Measurements from ENCODE around the gene NT5DC1.
"Not testable (repeated sequence)": the region's sequence is repeated elsewhere in the genome, so short reads cannot be mapped to it uniquely, and the experiment has no call there.

Gene NT5DC1

DNA sequence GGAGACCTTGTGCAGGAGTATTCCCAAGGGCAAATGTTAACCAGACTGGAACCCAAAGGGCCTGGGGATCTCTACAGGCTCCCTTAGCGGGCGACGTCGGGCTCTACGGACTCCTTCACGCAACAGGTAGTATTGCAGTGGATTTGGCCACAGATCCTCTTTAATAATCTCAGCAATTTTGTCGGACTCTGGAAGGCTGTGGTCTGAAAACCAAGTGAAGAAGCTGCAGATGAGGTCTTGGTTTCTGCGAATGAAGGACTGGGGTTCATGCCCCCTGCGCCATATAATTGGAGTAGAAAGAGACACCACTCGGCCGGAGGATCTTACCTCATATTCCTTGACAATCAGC lies 177.8 kb downstream of the NT5DC1 start:
- DNase-seq (ENCODE audit: low read depth, low spot score), result no peak

DNA sequence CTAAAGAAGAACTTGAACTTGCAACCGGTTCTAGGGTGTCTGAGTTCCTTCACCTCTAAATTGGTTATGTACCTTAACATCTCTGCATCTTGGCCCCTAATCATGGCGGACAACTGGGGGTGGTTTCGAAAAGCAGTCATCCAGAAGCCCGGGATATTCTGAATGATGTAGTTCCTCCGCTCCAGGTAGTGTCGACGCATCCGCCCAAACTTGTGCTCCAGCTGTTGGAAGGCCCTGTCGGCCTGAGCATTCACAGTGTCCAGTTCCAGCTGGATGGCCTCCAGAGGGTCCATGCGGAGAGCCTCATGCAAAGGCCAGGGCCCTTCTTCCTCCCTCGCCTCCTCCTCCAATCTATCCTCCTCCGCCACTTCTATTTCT lies 178.2 kb downstream of the NT5DC1 start:
- DNase-seq (ENCODE audit: low read depth, low spot score), result no peak

DNA sequence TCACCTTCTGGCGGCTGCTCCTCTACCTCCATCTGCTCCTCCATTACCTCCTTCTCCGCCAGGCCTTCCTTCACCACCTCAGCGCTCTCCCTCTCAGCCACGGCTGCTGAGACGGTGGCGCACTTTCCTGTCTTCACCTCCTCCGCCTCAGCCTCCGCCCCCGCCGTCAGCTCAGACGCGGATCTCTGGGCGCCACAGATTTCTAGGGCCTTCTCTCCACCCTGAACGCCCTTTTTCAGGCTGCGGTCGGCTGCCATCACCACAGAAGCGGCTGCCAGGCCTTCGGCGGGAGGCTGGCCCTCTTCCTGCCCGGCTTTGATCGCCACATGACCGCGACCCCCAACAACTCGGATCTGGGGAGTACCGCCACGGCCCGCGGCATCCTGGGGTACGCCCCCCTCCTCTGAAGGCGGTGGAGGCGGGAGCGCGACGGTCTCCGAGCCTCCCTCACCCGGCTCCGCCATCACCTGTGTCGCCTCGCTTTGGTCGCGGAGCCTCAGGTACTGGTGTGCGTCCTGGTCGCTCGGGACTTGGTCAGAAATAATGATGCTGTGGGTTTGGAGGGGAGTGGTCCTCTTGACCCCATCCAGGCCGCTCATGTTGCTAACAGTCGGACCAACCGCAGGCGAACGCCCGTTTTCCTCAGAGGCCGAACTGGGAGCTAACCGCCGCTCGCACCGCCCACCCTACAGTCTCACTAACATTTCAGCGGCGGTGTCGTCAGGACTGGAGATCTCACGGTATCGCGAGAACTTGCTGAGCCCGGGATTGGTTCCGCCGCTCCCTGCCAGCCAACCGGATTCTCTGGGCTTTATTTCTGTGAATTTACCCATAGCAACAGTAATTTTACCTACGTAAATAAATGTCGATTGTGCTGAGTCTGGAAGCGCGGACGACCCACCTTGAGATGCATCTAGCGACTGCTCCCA lies 178.8 kb downstream of the NT5DC1 start, which contains the start of gene TSPYL1:
Gene TSPYL1, minus strand, starts transcription at position 699 of the 929 bp plus-strand sequence. Its CDS starts 100 bp downstream, at position 599.
- peak; percentile 88 for DNase-seq (ENCODE audit: low read depth, low spot score)

DNA sequence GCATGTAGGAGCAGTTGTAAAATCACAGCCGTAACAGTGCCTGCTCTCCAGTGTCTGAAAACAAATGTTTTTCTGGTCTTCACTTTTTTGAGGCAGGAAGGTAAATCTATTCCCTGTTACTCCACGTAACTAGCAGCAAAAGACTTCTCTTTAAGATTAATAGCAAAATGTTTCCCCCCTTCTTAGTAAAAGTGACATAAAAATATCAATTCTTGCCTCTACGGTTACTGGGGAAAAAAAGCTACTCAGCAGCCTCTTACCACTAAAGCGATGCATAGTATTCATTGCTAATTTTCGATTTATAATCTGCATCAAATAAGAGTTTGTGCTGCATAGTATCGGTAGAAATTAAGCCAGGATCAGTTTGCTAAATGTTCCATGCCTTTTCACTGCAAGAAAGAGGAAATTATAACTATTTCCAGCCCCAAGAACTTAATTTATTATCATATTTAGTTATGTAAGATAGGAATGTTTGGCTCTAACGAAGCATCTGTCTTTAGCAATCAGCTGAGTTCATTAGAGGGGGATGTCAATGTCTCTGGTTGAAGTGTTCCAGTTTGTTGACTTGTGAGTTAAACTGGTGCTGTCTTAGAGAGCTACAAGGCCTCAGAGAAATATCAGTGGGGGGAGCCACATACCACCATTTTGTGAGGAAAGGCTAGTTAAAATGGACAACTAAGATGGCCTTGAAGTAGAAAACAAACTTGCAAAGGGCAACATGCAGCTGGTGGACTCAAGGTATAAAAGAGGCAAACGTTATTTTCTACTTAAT lies 179.7 kb downstream of the NT5DC1 start:
- DNase-seq (ENCODE audit: low read depth, low spot score), result no peak

DNA sequence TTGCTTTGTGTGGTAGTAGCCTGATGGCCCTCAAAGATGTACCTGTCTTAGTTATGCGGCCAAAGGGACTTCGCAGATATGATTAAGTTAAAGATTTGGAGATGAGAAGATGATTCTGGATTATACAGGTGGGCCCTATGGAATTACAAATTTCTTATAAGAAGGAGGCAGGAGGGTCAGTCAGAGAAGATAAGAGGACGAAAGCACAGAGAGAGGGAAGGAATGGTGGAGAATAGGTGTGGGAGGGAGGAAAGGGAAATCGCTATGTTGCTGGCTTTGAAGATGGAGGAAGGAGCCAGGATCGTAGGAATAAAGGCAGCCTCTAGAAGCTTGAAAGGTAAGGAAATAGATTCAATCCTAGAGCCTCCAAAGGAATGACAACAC lies 180.3 kb downstream of the NT5DC1 start:
- DNase-seq (ENCODE audit: low read depth, low spot score), result no peak

DNA sequence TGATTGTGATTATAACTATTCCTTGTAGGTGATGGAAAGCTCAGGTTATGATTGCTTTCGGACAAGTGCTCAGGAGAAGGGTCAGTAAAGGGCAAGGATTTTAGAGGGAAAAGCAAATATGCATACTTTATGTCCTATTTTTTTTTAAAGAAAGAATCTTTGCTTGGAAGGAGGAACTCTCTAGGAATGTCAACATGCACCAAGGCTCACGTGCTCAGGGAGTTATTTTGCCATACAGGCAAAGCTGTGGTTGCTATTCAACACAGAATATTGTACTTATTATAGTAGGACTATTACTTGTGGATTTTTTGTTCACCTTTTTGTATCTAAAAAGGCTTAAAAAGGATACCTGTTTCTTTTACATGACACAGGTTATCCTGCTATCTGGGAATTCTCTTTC lies 182.0 kb downstream of the NT5DC1 start:
- no peak for DNase-seq (ENCODE audit: low read depth, low spot score)

DNA sequence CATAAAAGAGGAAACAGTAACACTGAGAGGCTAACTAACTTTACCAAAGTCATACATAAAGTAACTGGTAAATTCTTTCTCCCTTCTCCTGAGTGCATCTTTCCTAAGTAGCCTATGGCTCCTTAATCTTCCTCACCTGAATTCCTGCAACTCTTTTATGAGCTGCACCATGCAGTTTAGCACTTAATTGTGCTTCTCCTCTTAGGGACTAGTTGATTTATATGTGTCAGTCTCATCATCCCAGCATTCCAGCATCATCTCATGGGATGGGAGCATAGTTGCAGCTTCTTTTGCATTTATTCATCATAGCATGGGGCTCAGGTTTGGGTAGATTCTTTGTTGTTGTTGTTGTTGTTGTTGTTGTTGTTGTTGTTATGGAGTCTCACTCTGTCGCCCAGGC lies 182.5 kb downstream of the NT5DC1 start:
- DNase-seq (ENCODE audit: low read depth, low spot score), result no peak

DNA sequence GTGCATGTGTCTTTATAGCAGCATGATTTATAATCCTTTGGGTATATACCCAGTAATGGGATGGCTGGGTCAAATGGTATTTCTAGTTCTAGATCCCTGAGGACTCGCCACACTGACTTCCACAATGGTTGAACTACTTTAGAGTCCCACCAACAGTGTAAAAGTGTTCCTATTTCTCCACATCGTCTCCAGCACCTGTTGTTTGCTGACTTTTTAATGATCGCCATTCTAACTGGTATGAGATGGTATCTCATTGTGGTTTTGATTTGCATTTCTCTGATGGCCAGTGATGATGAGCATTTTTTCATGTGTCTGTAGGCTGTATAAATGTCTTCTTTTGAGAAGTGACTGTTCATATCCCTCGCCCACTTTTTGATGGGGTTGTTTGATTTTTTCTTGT lies 184.3 kb downstream of the NT5DC1 start:
- DNase-seq (ENCODE audit: low read depth, low spot score), result not testable (repeated sequence)

DNA sequence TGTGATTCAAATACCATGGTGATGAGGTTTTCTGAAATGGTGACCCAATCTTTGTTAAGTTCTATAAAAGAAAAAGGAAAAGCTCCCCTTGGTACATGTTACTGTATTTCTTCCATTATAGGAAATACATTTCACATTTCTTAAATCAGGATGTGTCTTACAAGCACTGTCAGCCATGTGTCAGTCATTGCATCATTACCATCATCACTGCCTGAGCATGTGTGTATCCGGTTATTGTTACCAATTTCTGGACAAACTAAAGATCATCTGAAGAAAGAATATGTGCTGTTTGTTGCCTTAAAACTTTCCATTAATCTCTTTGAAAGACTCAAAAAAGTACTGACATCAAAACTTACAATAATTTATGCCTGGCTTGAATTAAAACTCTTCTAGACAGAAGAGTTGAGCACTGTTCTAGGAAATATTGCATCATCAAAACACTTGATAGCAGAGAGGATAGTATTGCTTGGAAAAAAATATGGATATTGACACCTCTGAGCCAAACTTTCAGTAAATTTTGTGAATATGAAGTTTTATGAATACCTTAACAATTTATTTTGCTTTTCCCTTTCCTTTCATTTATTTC lies 186.2 kb downstream of the NT5DC1 start:
- DNase-seq (ENCODE audit: low read depth, low spot score), result no peak

DNA sequence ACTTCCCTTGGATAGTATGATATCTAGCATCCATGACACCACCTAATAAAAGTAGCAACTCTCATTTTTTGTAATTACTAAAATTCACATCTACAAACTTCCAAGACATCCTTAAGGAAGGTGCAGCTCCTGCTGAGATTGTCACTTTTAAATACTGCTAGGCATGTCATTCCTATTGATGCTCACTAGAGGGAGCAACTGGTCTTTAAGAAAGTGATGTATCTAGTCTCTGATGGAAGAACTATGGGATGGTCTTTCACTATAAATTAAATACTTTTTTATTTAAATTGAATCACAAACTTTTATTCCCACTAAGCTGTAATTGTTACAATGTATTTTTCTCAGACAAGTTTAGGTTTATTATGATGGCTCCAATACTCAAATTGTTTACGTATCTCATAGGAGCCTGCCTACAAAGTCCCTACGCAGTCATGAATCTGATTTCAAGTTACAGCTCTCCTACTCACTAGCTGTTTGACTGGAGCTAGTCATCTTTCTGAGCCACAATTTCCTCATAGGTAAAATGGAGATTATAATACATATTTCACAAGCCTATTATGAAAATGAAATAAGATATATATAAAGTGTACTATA lies 187.1 kb downstream of the NT5DC1 start:
- DNase-seq (ENCODE audit: low read depth, low spot score), result no peak

DNA sequence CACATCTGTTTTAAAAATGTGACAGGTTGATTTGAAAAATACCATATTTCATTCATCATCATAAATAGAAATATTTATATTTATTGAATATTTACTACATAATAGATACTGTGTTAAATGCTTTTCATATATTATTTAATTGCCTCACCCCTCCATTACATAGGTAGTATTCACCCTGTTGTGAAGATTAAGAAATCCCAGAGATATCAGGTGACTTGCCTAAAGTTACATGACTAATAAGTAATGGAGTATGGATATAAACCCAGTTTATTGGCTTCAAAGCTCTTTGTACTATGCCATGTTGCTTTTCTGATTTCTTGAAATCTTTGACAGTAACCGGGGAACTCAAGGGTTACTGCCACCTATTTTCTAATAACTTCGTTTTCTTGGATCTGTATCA lies 189.2 kb downstream of the NT5DC1 start:
- DNase-seq (ENCODE audit: low read depth, low spot score), result no peak

DNA sequence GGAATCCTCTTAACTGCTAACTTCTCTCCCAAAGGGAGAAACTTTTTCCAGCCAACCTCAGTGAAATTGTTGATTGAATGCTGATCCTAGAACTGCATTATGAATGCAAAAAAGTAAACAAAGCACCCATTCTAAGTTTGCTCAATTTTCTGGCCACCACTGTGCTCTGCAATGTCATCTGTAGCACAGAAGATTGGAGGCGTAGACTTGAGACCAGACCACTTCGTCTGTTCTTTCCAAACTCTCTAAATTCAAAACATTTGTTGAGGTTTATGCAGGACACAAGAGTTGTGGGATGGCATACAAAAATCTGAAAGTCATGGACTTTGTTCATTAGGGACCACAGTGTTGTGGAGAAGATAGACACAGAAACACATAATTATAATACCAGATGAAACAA lies 190.1 kb downstream of the NT5DC1 start:
- no peak for DNase-seq (ENCODE audit: low read depth, low spot score)

DNA sequence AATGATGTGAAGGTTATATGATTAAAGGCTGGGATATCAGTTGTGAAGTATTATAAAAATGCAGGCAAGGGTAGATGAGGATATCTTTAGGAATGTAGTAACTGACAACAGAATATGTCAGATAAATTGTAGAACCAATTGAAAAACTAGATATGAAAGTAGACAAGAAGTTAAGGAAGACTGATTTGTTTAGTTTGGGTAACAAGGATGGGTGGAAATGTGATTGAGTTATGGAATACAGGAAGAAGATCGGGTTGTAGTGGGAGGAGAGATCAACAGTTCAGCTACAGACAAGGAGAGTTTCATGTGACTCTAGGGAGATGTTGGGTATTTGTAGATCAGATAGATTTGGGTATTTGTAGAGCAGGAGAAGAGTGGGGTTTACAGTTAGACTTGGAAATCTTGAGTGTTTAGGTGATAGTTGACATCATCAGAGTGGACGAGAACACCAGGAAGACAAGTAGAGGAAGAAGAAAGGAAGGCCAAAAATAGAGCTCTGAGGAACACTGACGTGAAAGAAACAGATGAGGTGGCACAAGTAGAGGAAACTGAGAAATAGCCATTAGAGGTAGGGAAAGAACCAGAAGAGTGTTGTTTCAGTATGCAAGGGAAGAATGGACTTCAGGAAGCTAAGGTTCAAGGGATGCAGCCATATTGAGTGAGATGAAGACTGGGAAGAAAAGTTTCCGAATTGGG lies 191.2 kb downstream of the NT5DC1 start:
- no peak for DNase-seq (ENCODE audit: low read depth, low spot score)

DNA sequence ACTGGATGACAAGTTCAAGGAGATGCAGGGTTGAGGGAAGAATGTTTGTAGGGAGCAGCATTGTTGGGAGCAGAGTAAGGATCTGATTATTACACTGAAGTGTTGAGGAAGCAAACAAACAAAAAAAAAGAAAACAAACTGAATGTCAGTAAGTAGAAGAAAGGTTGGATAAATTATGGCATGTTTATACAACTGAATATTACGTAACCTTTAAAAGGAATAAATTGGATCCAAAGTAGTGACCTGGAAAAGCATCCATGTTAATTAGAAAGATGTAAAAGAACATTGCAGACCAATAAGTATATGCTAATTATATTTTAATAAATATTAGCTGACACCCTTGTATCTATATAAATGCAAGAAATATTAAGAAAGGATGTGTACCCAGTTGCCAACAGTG lies 191.9 kb downstream of the NT5DC1 start:
- no peak for DNase-seq (ENCODE audit: low read depth, low spot score)

DNA sequence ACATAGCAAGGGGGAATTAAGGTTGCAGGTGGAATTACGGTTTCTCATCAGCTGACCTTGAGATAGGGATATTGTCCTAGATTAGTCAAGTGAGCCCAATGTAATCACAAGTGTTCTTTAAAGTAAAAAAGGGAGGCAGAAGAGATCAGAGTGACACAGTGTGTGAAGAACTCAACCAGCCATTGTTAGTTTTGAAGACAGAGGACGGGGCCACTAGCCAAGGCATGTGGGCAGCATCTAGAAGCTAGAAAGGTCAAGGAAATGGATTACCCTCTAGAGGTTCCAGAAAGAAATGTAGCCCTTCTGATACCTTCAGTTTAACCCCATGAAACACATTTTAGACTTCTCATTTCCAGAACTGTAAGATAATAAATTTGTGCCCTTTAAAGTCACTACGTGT lies 197.6 kb downstream of the NT5DC1 start:
- no peak for DNase-seq (ENCODE audit: low read depth, low spot score)

DNA sequence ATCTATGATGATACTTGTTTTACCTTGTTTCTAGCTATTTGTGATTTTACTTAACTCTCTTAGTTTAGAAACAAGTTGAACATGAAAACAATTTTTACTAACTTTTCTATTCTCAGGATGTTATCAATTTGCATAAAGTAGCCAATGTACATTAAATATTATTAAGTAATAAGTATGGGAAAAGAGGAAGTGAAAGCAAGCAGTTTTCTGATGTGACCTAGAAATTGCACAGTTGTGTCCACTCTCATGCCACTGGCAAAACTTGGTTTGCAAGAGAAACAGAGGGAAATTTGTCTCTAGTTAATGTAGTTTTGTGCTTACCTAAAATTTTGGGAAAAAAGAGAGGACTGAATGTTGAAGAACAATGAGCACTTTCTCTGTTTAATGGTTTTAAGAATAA lies 198.3 kb downstream of the NT5DC1 start:
- no peak for DNase-seq (ENCODE audit: low read depth, low spot score)
